Measurements from ENCODE around the gene OSBPL6.

DNA sequence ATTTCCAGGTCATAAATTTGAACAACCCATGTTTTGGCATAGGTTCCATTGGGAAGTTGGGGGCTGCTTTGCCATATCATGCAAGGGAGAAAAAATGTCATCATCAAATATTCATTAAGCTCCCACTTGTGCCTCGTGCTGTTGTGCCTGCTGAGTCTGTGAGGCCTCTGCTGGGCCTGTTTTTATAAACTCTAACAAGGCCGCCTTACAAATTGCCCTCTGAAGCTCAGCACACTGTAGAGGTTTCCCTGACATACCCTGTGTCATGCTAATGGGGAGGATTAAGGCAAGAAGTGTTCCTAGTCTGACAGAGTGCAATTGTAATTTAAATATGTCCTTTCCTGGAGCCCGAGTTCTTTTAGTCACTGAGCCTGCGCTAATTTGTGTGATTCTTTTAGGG is 17.6 kb downstream of the OSBPL6 start:
- TF ChIP-seq, protein P1, sequence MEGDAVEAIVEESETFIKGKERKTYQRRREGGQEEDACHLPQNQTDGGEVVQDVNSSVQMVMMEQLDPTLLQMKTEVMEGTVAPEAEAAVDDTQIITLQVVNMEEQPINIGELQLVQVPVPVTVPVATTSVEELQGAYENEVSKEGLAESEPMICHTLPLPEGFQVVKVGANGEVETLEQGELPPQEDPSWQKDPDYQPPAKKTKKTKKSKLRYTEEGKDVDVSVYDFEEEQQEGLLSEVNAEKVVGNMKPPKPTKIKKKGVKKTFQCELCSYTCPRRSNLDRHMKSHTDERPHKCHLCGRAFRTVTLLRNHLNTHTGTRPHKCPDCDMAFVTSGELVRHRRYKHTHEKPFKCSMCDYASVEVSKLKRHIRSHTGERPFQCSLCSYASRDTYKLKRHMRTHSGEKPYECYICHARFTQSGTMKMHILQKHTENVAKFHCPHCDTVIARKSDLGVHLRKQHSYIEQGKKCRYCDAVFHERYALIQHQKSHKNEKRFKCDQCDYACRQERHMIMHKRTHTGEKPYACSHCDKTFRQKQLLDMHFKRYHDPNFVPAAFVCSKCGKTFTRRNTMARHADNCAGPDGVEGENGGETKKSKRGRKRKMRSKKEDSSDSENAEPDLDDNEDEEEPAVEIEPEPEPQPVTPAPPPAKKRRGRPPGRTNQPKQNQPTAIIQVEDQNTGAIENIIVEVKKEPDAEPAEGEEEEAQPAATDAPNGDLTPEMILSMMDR (IDR thresholded peaks at IDR 0.05): no peak
- TF ChIP-seq POLR2AphosphoS5 (IDR thresholded peaks at IDR 0.05) (no peak), POLR2A (IDR thresholded peaks at IDR 0.05) (no peak), EP300 (IDR thresholded peaks at IDR 0.05) (no peak)
